Sciatic nerve (tissue), 2 donors: ENCODE data around the gene B4GALT4. TPM values are rescaled to one million over a fixed set of nuclear protein-coding genes. Genes with fewer than 3 reads are reported as not detected.

Source experiments
- ATAC-seq: fragments of 200-7000 bp; cut with Tn5 transposase; one replicate; pipeline ENCODE4 v1.9.1; 2020; ENCODE audit warnings: mild to moderate bottlenecking, moderate library complexity
- DNase-seq: peaks from one replicate; pipeline ENCODE4 v3.0.0-alpha.2; 2020; ENCODE audit warnings: low spot score
- intact Hi-C: fragments of 100-400 bp; cut with DNase I; formaldehyde crosslinking; loops from one replicate; pipeline ENCODE4 v1.14.2; 2022
- total RNA-seq: library from RNA; stranded (reverse); fragmentation: NEBNext Ultra II Directional; extraction: Animal tissue kit (Norgen Biotek cat#: 25700); gene quantifications from one replicate; pipeline ENCODE4 v1.2.1, GENCODE V29; 2021
- donor health status: DM: no; HTN: no; CAD: no.
- donor health status: DM: no; HTN: no; CAD: no.

Gene B4GALT4
- total RNA-seq, 1 donor from 2014 or later, result 26.7 TPM

GRCh38 chr3:119240101-119240590, 532 bp downstream of the B4GALT4 start:
- DNase-seq (peak; percentile 73), ATAC-seq (peak; percentile 24)
- intact Hi-C loops, result no loop called here

- no peak for ATAC-seq
- DNase-seq, result no peak
- intact Hi-C loops, result no loop called here
Measured at GRCh38 chr3:119239206-119239820, 1.4 kb downstream of the B4GALT4 start.

- DNase-seq (no peak), ATAC-seq (no peak)
- intact Hi-C loops, result no loop called here
Measured at GRCh38 chr3:119238363-119238762, 2.3 kb downstream of the B4GALT4 start.

GRCh38 chr3:119237299-119237698, 3.4 kb downstream of the B4GALT4 start:
- DNase-seq (no peak), ATAC-seq (no peak)
- intact Hi-C loops, result no loop called here

GRCh38 chr3:119236756-119237155, 3.9 kb downstream of the B4GALT4 start:
- ATAC-seq (no peak), DNase-seq (no peak)
- intact Hi-C loops, result no loop called here

- intact Hi-C loops, result no loop called here
- ATAC-seq (peak; percentile 66), DNase-seq (no peak)
Measured at GRCh38 chr3:119235151-119235550, 5.5 kb downstream of the B4GALT4 start.

- ATAC-seq (no peak), DNase-seq (no peak)
- intact Hi-C loops, result no loop called here
Measured at GRCh38 chr3:119234610-119235009, 6.1 kb downstream of the B4GALT4 start.

GRCh38 chr3:119230745-119231144, 9.9 kb downstream of the B4GALT4 start:
- intact Hi-C loops, result no loop called here
- ATAC-seq, result no peak
- no peak for DNase-seq

- intact Hi-C loops, result no loop called here
- DNase-seq (no peak), ATAC-seq (no peak)
Measured at GRCh38 chr3:119230071-119230470, 10.6 kb downstream of the B4GALT4 start.

GRCh38 chr3:119229190-119229589, 11.5 kb downstream of the B4GALT4 start:
- no peak for ATAC-seq
- no peak for DNase-seq
- intact Hi-C loops, result no loop called here

GRCh38 chr3:119228373-119229145, 12.1 kb downstream of the B4GALT4 start:
- intact Hi-C loops, result no loop called here
- no peak for ATAC-seq
- no peak for DNase-seq

GRCh38 chr3:119227070-119227850, 13.4 kb downstream of the B4GALT4 start:
- intact Hi-C loops, result no loop called here
- DNase-seq, result no peak
- ATAC-seq, result no peak

GRCh38 chr3:119225121-119225520, 15.6 kb downstream of the B4GALT4 start:
- ATAC-seq, result no peak
- DNase-seq, result no peak
- intact Hi-C loops, result no loop called here

GRCh38 chr3:119223511-119223910, 17.2 kb downstream of the B4GALT4 start:
- intact Hi-C loops, result no loop called here
- DNase-seq (no peak), ATAC-seq (no peak)

- intact Hi-C loops, result no loop called here
- ATAC-seq (no peak), DNase-seq (no peak)
Measured at GRCh38 chr3:119222391-119222790, 18.3 kb downstream of the B4GALT4 start.

- DNase-seq (no peak), ATAC-seq (no peak)
- intact Hi-C loops, result no loop called here
Measured at GRCh38 chr3:119221779-119222320, 18.8 kb downstream of the B4GALT4 start.

- intact Hi-C loops, result no loop called here
- ATAC-seq (no peak), DNase-seq (no peak)
Measured at GRCh38 chr3:119220970-119221667, 19.6 kb downstream of the B4GALT4 start.

- intact Hi-C loops, result no loop called here
- DNase-seq (no peak), ATAC-seq (no peak)
Measured at GRCh38 chr3:119220198-119220597, 20.5 kb downstream of the B4GALT4 start.

- DNase-seq, result no peak
- intact Hi-C loops, result no loop called here
- no peak for ATAC-seq
Measured at GRCh38 chr3:119219069-119219468, 21.6 kb downstream of the B4GALT4 start.
